K562 (cell line): ENCODE measurements around the gene ATXN2L. TPM values are rescaled to one million over a fixed set of nuclear protein-coding genes. Genes with fewer than 3 reads are reported as not detected.

Experiments
- polyA plus RNA-seq, 8 experiments: library from polyadenylated mRNA; depleted of rRNA in 4 of 8; stranded (reverse) in 5 of 8; unstranded in 3 of 8; fragments of >200 nt; fragmentation: Nextera tagmentation in 2 of 8; fragmentation: Illumina TruSeq in 1 of 8; extraction: Ambion mirVana in 2 of 8; extraction: Trizol in 1 of 8; gene quantifications; 2 replicates each; pipeline versions ENCODE4 v1.2.1 to v1.2.3, GENCODE V29; 2011 to 2014; ENCODE audit warnings: inconsistent platforms in 1 of 8, missing spikeins in 1 of 8
- total RNA-seq, 7 experiments: library from RNA; depleted of rRNA in 6 of 7; stranded (reverse); fragments of >200 nt in 6 of 7; fragmentation: Illumina TruSeq in 2 of 7; extraction: Trizol in 2 of 7; gene quantifications; 2 replicates each; pipeline versions ENCODE4 v1.2.1 to v1.2.3, GENCODE V29; 2011 to 2021; ENCODE audit warnings: low replicate concordance in 1 of 7
- TF ChIP-seq, protein P1 (sequence below): fragments of 200-600 bp; sonication (generic); IDR thresholded peaks from one replicate; pipeline ENCODE4 v1.6.1; 2012; ENCODE audit warnings: mild to moderate bottlenecking, low read depth, low read length, inconsistent platforms
- TF ChIP-seq, protein P2 (sequence below): fragments of 150-350 bp; IDR thresholded peaks from 2 replicates; pipeline ENCODE4 v1.6.1; 2014; ENCODE audit warnings: low read depth, mild to moderate bottlenecking, low read length, borderline replicate concordance
- TF ChIP-seq, protein P3 (sequence below), 2 experiments: fragments of 450-650 bp in 1 of 2; sonication (generic) in 1 of 2; formaldehyde crosslinking in 1 of 2; IDR thresholded peaks in 1 of 2; conservative IDR thresholded peaks in 1 of 2; 2 replicates each; pipeline versions ENCODE4 v1.6.1 to v1.8.1; 2016 to 2023; ENCODE audit warnings: mild to moderate bottlenecking in 2 of 2, moderate library complexity in 2 of 2, inconsistent platforms in 1 of 2, missing genetic modification reagents in 1 of 2
- TF ChIP-seq, protein P4 (sequence below): fragments of 450-650 bp; IDR thresholded peaks from 2 replicates; pipeline ENCODE4 v1.6.1; 2017; ENCODE audit warnings: antibody characterized with exemption, mild to moderate bottlenecking

Gene ATXN2L
- total and polyA plus RNA-seq, 9 of the 15 experiments (the other 6 are each of a cell fraction or from before 2014, with no cell fraction given): 3.8 to 280 (median 37.2) TPM

DNA sequence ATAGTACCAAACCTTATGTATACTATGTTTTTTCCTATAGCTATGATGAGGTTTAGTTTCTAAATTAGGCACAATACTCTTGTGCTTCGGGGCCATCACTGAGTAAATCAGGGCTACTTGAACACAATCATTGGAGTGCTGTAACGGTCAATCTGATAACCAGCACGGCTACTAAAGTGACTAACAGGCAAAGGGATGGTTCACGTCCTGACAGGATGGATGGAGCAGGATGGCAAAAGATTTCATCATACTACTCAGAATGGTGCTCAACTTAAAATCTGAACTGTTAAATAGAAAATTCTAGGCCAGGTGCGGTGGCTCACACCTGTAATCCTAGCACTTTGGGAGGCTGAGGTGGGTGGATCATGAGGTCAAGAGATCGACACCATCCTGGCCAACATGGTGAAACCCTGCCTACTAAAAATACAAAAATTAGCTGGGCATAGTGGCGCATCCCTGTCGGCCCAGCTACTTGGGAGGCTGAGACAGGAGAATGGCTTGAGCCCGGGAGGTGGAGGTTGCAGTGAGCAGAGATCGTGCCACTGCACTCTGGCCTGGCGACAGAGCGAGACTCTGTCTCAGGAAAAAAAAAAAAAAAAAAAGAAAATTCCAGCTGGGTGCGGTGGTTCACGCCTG is 16.3 kb downstream of the ATXN2L start (continued):
- TF ChIP-seq, protein P1, sequence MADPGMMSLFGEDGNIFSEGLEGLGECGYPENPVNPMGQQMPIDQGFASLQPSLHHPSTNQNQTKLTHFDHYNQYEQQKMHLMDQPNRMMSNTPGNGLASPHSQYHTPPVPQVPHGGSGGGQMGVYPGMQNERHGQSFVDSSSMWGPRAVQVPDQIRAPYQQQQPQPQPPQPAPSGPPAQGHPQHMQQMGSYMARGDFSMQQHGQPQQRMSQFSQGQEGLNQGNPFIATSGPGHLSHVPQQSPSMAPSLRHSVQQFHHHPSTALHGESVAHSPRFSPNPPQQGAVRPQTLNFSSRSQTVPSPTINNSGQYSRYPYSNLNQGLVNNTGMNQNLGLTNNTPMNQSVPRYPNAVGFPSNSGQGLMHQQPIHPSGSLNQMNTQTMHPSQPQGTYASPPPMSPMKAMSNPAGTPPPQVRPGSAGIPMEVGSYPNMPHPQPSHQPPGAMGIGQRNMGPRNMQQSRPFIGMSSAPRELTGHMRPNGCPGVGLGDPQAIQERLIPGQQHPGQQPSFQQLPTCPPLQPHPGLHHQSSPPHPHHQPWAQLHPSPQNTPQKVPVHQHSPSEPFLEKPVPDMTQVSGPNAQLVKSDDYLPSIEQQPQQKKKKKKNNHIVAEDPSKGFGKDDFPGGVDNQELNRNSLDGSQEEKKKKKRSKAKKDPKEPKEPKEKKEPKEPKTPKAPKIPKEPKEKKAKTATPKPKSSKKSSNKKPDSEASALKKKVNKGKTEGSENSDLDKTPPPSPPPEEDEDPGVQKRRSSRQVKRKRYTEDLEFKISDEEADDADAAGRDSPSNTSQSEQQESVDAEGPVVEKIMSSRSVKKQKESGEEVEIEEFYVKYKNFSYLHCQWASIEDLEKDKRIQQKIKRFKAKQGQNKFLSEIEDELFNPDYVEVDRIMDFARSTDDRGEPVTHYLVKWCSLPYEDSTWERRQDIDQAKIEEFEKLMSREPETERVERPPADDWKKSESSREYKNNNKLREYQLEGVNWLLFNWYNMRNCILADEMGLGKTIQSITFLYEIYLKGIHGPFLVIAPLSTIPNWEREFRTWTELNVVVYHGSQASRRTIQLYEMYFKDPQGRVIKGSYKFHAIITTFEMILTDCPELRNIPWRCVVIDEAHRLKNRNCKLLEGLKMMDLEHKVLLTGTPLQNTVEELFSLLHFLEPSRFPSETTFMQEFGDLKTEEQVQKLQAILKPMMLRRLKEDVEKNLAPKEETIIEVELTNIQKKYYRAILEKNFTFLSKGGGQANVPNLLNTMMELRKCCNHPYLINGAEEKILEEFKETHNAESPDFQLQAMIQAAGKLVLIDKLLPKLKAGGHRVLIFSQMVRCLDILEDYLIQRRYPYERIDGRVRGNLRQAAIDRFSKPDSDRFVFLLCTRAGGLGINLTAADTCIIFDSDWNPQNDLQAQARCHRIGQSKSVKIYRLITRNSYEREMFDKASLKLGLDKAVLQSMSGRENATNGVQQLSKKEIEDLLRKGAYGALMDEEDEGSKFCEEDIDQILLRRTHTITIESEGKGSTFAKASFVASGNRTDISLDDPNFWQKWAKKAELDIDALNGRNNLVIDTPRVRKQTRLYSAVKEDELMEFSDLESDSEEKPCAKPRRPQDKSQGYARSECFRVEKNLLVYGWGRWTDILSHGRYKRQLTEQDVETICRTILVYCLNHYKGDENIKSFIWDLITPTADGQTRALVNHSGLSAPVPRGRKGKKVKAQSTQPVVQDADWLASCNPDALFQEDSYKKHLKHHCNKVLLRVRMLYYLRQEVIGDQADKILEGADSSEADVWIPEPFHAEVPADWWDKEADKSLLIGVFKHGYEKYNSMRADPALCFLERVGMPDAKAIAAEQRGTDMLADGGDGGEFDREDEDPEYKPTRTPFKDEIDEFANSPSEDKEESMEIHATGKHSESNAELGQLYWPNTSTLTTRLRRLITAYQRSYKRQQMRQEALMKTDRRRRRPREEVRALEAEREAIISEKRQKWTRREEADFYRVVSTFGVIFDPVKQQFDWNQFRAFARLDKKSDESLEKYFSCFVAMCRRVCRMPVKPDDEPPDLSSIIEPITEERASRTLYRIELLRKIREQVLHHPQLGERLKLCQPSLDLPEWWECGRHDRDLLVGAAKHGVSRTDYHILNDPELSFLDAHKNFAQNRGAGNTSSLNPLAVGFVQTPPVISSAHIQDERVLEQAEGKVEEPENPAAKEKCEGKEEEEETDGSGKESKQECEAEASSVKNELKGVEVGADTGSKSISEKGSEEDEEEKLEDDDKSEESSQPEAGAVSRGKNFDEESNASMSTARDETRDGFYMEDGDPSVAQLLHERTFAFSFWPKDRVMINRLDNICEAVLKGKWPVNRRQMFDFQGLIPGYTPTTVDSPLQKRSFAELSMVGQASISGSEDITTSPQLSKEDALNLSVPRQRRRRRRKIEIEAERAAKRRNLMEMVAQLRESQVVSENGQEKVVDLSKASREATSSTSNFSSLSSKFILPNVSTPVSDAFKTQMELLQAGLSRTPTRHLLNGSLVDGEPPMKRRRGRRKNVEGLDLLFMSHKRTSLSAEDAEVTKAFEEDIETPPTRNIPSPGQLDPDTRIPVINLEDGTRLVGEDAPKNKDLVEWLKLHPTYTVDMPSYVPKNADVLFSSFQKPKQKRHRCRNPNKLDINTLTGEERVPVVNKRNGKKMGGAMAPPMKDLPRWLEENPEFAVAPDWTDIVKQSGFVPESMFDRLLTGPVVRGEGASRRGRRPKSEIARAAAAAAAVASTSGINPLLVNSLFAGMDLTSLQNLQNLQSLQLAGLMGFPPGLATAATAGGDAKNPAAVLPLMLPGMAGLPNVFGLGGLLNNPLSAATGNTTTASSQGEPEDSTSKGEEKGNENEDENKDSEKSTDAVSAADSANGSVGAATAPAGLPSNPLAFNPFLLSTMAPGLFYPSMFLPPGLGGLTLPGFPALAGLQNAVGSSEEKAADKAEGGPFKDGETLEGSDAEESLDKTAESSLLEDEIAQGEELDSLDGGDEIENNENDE: no peak
- TF ChIP-seq, protein P2, sequence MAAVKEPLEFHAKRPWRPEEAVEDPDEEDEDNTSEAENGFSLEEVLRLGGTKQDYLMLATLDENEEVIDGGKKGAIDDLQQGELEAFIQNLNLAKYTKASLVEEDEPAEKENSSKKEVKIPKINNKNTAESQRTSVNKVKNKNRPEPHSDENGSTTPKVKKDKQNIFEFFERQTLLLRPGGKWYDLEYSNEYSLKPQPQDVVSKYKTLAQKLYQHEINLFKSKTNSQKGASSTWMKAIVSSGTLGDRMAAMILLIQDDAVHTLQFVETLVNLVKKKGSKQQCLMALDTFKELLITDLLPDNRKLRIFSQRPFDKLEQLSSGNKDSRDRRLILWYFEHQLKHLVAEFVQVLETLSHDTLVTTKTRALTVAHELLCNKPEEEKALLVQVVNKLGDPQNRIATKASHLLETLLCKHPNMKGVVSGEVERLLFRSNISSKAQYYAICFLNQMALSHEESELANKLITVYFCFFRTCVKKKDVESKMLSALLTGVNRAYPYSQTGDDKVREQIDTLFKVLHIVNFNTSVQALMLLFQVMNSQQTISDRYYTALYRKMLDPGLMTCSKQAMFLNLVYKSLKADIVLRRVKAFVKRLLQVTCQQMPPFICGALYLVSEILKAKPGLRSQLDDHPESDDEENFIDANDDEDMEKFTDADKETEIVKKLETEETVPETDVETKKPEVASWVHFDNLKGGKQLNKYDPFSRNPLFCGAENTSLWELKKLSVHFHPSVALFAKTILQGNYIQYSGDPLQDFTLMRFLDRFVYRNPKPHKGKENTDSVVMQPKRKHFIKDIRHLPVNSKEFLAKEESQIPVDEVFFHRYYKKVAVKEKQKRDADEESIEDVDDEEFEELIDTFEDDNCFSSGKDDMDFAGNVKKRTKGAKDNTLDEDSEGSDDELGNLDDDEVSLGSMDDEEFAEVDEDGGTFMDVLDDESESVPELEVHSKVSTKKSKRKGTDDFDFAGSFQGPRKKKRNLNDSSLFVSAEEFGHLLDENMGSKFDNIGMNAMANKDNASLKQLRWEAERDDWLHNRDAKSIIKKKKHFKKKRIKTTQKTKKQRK: no peak
- TF ChIP-seq, protein P3, sequence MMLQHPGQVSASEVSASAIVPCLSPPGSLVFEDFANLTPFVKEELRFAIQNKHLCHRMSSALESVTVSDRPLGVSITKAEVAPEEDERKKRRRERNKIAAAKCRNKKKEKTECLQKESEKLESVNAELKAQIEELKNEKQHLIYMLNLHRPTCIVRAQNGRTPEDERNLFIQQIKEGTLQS (IDR thresholded peaks at IDR 0.05): peak; percentile 87
- TF ChIP-seq, protein P3 (CRISPR knock-in tag; conservative IDR thresholded peaks at IDR 0.05): no peak
- TF ChIP-seq, protein P4, sequence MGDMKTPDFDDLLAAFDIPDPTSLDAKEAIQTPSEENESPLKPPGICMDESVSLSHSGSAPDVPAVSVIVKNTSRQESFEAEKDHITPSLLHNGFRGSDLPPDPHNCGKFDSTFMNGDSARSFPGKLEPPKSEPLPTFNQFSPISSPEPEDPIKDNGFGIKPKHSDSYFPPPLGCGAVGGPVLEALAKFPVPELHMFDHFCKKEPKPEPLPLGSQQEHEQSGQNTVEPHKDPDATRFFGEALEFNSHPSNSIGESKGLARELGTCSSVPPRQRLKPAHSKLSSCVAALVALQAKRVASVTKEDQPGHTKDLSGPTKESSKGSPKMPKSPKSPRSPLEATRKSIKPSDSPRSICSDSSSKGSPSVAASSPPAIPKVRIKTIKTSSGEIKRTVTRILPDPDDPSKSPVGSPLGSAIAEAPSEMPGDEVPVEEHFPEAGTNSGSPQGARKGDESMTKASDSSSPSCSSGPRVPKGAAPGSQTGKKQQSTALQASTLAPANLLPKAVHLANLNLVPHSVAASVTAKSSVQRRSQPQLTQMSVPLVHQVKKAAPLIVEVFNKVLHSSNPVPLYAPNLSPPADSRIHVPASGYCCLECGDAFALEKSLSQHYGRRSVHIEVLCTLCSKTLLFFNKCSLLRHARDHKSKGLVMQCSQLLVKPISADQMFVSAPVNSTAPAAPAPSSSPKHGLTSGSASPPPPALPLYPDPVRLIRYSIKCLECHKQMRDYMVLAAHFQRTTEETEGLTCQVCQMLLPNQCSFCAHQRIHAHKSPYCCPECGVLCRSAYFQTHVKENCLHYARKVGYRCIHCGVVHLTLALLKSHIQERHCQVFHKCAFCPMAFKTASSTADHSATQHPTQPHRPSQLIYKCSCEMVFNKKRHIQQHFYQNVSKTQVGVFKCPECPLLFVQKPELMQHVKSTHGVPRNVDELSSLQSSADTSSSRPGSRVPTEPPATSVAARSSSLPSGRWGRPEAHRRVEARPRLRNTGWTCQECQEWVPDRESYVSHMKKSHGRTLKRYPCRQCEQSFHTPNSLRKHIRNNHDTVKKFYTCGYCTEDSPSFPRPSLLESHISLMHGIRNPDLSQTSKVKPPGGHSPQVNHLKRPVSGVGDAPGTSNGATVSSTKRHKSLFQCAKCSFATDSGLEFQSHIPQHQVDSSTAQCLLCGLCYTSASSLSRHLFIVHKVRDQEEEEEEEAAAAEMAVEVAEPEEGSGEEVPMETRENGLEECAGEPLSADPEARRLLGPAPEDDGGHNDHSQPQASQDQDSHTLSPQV: 0 out of 2 replicates have a peak, but pooled peaks have one; percentile 15
